ENCODE data around the gene NFIA.

The NFIA gene

GRCh38 chr1:61225478-61225877, 143.1 kb downstream of the NFIA start (continued):
- no peak for TF ChIP-seq PRDM2 (tag by site-specific recombination; IDR thresholded peaks at IDR 0.05; ENCODE audit: borderline replicate concordance)

DNA sequence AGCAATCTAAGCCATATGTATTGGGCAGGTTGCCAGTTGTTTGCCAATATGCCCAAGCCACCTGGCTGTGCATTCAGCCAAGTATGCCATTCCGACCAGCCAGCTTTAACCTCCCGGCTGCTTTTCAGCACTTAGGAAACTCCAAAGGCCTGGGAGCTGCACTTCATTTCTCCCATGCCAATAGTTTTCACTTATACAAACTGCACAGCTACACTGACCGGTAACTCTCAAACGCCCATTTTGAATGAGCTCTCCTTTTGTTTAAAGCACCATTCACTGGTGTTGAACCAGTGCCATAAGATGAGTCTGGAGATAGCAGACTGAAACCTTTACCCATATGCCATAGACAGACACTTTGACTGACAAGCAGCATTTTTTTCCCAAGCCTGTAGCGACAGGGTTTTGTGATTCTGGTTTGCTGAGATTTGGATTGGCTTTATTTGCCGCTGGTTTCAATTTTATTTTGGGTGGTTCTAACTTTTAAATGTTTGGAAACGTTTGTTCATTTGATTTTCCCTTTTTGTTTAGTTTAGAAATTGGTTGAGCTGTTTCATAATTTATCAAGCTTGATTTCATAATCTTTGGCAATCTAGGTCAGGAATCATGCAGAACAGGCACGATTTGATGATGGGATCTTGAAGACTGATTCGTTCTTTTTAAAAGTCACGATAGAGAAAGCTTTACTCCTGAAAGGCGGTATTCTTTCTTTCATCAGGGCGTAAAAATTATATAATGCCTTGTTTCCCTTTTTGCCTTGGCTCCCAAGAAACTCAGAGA, 144.6 kb downstream of the NFIA start:
- Histone ChIP-seq H3K36me3 (ENCODE audit: control insufficient read depth in 2 of 2, insufficient read depth in 1 of 2, low read length in 2 of 2) (no peaks in the 10 kb centered on the region), H3K4me3 (ENCODE audit: low read depth, low read length) (no peak overlapping the region), H3K4me1 (ENCODE audit: control insufficient read depth, insufficient read depth, low read length) (peaks cover 21% of the 10 kb centered on the region), H3K27ac (ENCODE audit: extremely low read depth, low read depth, low read length) (no peak overlapping the region), H3K9me3 (ENCODE audit: control insufficient read depth, insufficient read depth, low read depth, low read length) (no peaks in the 10 kb centered on the region)
- CTCF ChIA-PET: interaction anchor here (0.8 to 1.3 kb wide), 2 partner anchors 74 to 112 kb away, joined by 4 read pairs; no protein-coding TSS in a partner anchor
- POLR2A ChIA-PET: no interaction called here
- TF ChIP-seq ZNF549 (tag by site-specific recombination; IDR thresholded peaks at IDR 0.05): 0 out of 2 replicates have a peak, but pooled peaks have one; percentile 4
- no peak for TF ChIP-seq GLIS2 (tag by site-specific recombination; IDR thresholded peaks at IDR 0.05)
- no peak for TF ChIP-seq ZNF776 (tag by site-specific recombination; IDR thresholded peaks at IDR 0.05; ENCODE audit: borderline replicate concordance)
- 0 out of 2 replicates have a peak, but pooled peaks have one; percentile 11 for TF ChIP-seq ZNF341 (tag by site-specific recombination; IDR thresholded peaks at IDR 0.05; ENCODE audit: low read depth)
- TF ChIP-seq ZNF558 (tag by site-specific recombination; IDR thresholded peaks at IDR 0.05): no peak

DNA sequence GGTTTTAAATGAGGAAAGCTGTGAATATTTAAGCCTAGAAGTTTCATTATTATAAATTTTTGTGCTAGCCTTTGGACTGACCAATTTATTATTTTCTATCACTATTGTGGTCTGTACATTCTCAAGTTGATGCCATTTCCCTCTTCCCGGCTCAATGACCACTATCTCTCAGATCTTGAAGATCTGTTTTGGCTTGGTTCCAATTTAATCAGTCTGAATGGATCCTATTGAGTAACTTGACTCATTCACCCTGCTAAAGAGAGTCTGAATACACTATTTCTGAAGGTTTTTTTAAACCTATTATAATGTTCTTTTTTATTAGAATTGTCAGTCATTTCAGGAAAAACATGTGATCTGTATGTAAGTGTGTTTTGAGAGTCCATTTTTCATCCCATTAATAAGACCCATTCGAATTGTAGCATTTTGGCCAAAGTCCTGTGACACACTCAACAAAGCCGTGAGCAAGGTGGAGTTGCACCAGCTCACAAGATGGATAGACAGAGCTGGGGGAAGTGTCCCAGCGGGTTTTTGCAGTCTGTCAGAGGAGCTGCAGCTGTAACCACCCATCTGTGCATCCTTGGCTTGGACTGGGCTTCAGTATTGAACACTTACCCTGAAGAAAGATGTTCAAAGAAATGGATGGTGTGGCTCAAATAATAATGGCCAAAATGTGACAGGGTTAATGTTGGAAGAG, 145.6 kb downstream of the NFIA start:
- H3K27ac ChIP-seq (ENCODE audit: extremely low read depth, low read depth, low read length): no peak overlapping the region
- ChIA-PET POLR2A (no interaction called here), CTCF (no interaction called here)
- TF ChIP-seq ZBTB48 (tag by site-specific recombination; IDR thresholded peaks at IDR 0.05): no peak
- TF ChIP-seq, protein P1, sequence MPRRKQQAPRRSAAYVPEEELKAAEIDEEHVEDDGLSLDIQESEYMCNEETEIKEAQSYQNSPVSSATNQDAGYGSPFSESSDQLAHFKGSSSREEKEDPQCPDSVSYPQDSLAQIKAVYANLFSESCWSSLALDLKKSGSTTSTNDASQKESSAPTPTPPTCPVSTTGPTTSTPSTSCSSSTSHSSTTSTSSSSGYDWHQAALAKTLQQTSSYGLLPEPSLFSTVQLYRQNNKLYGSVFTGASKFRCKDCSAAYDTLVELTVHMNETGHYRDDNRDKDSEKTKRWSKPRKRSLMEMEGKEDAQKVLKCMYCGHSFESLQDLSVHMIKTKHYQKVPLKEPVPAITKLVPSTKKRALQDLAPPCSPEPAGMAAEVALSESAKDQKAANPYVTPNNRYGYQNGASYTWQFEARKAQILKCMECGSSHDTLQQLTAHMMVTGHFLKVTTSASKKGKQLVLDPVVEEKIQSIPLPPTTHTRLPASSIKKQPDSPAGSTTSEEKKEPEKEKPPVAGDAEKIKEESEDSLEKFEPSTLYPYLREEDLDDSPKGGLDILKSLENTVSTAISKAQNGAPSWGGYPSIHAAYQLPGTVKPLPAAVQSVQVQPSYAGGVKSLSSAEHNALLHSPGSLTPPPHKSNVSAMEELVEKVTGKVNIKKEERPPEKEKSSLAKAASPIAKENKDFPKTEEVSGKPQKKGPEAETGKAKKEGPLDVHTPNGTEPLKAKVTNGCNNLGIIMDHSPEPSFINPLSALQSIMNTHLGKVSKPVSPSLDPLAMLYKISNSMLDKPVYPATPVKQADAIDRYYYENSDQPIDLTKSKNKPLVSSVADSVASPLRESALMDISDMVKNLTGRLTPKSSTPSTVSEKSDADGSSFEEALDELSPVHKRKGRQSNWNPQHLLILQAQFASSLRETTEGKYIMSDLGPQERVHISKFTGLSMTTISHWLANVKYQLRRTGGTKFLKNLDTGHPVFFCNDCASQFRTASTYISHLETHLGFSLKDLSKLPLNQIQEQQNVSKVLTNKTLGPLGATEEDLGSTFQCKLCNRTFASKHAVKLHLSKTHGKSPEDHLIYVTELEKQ (tag by site-specific recombination; IDR thresholded peaks at IDR 0.05; ENCODE audit: borderline replicate concordance): 0 out of 2 replicates have a peak, but pooled peaks have one; percentile 33
- TF ChIP-seq TRIM28 (IDR thresholded peaks at IDR 0.05; ENCODE audit: borderline replicate concordance, low read length): peak; percentile 26; the same call in 1 of the 2 replicates
- TF ChIP-seq KLF10 (tag by site-specific recombination; IDR thresholded peaks at IDR 0.05): 0 out of 2 replicates have a peak, but pooled peaks have one; percentile 44
- TF ChIP-seq ZNF19 (tag by site-specific recombination; IDR thresholded peaks at IDR 0.05; ENCODE audit: low read depth): no peak
- peak; percentile 29; the same call in 1 of the 2 replicates for TF ChIP-seq ZXDB (tag by site-specific recombination; IDR thresholded peaks at IDR 0.05)
- 0 out of 2 replicates have a peak, but pooled peaks have one; percentile 28 for TF ChIP-seq FEZF1 (tag by site-specific recombination; IDR thresholded peaks at IDR 0.05)
- 0 out of 2 replicates have a peak, but pooled peaks have one; percentile 41 for TF ChIP-seq ZNF366 (tag by site-specific recombination; conservative IDR thresholded peaks at IDR 0.05)
- no peak for TF ChIP-seq ZNF747 (tag by site-specific recombination; IDR thresholded peaks at IDR 0.05)
- 0 out of 2 replicates have a peak, but pooled peaks have one; percentile 22 for TF ChIP-seq ZNF629 (tag by site-specific recombination; IDR thresholded peaks at IDR 0.05)
- TF ChIP-seq ZBTB17 (tag by site-specific recombination; IDR thresholded peaks at IDR 0.05): peak; percentile 48; the same call in 1 of the 2 replicates
- TF ChIP-seq, protein P2, sequence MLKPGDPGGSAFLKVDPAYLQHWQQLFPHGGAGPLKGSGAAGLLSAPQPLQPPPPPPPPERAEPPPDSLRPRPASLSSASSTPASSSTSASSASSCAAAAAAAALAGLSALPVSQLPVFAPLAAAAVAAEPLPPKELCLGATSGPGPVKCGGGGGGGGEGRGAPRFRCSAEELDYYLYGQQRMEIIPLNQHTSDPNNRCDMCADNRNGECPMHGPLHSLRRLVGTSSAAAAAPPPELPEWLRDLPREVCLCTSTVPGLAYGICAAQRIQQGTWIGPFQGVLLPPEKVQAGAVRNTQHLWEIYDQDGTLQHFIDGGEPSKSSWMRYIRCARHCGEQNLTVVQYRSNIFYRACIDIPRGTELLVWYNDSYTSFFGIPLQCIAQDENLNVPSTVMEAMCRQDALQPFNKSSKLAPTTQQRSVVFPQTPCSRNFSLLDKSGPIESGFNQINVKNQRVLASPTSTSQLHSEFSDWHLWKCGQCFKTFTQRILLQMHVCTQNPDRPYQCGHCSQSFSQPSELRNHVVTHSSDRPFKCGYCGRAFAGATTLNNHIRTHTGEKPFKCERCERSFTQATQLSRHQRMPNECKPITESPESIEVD (tag by site-specific recombination; IDR thresholded peaks at IDR 0.05): peak; percentile 68
- no peak for TF ChIP-seq REPIN1 (tag by site-specific recombination; IDR thresholded peaks at IDR 0.05; ENCODE audit: low read depth)
- no peak for TF ChIP-seq ZNF48 (tag by site-specific recombination; IDR thresholded peaks at IDR 0.05)
- no peaks in the 10 kb centered on the region for H3K36me3 ChIP-seq (ENCODE audit: control insufficient read depth in 2 of 2, insufficient read depth in 1 of 2, low read length in 2 of 2)
- no peak overlapping the region for H3K4me3 ChIP-seq (ENCODE audit: low read depth, low read length)
- no peaks in the 10 kb centered on the region for H3K9me3 ChIP-seq (ENCODE audit: control insufficient read depth, insufficient read depth, low read depth, low read length)
- H3K4me1 ChIP-seq (ENCODE audit: control insufficient read depth, insufficient read depth, low read length): peaks cover 14% of the 10 kb centered on the region

Data from HEK293 (cell line).